Thyroid gland (tissue), 4 donors: ENCODE results near the gene CUEDC1. TPM values are rescaled to one million over a fixed set of nuclear protein-coding genes. Genes with fewer than 3 reads are reported as not detected.

ENCODE experiments used
- DNase-seq, 2 donors: peaks; one replicate each; pipeline ENCODE4 v3.0.0-alpha.2; 2019
- H3K27ac ChIP-seq, 3 donors: fragments of 200-600 bp; sonication (generic); 1 replicate in 2 of 3; 2 replicates in 1 of 3; pipeline ENCODE4 v1.5.1; 2016 to 2019; ENCODE audit warnings: mild to moderate bottlenecking in 1 of 3, moderate library complexity in 1 of 3
- H3K27me3 ChIP-seq: fragments of 200-600 bp; sonication (generic); one replicate; pipeline ENCODE4 v1.5.1; 2019
- H3K36me3 ChIP-seq, 2 donors: fragments of 200-600 bp; sonication (generic); one replicate each; pipeline ENCODE4 v1.5.1; 2016 to 2019
- H3K4me1 ChIP-seq, 2 donors: fragments of 200-600 bp; sonication (generic); one replicate each; pipeline ENCODE4 v1.5.1; 2017 to 2019
- H3K4me3 ChIP-seq, 3 donors: fragments of 200-600 bp; sonication (generic); replicated peaks in 1 of 3; 1 replicate in 2 of 3; 2 replicates in 1 of 3; pipeline ENCODE4 v1.5.1; 2016; ENCODE audit warnings: mild to moderate bottlenecking in 1 of 3
- H3K9me3 ChIP-seq: fragments of 200-600 bp; sonication (generic); one replicate; pipeline ENCODE4 v1.5.1; 2017
- POLR2A ChIP-seq, 2 donors: fragments of 450-650 bp; IDR thresholded peaks; one replicate each; pipeline ENCODE4 v1.6.1; 2017; ENCODE audit warnings: antibody characterized with exemption in 2 of 2, mild to moderate bottlenecking in 2 of 2, moderate library complexity in 1 of 2
- WGBS, 2 donors: methylation state at CpG; one replicate each; pipeline ENCODE4 v1.1.5; 2017; 5-methylcytosine and 5-hydroxymethylcytosine counted together
- intact Hi-C: fragments of 100-400 bp; cut with DNase I; formaldehyde crosslinking; loops from one replicate; pipeline ENCODE4 v1.15.1; 2023
- total RNA-seq, 4 donors: library from RNA; depleted of rRNA; stranded (reverse); fragments of >200 nt; gene quantifications; one replicate each; pipeline ENCODE4 v1.2.3, GENCODE V29; 2016
- TF ChIP-seq, protein P1 (sequence below), 6 experiments: fragments of 200-600 bp in 3 of 6; fragments of 450-650 bp in 3 of 6; sonication (generic) in 3 of 6; IDR thresholded peaks; one replicate each; pipeline ENCODE4 v1.5.1; 2016 to 2019; ENCODE audit warnings: antibody characterized with exemption in 6 of 6, mild to moderate bottlenecking in 2 of 6, inconsistent platforms in 1 of 6, moderate library complexity in 1 of 6

Gene CUEDC1
- total RNA-seq, 4 donors from 2014 or later = 25.6 to 32.3 (median 29.9) TPM

DNA sequence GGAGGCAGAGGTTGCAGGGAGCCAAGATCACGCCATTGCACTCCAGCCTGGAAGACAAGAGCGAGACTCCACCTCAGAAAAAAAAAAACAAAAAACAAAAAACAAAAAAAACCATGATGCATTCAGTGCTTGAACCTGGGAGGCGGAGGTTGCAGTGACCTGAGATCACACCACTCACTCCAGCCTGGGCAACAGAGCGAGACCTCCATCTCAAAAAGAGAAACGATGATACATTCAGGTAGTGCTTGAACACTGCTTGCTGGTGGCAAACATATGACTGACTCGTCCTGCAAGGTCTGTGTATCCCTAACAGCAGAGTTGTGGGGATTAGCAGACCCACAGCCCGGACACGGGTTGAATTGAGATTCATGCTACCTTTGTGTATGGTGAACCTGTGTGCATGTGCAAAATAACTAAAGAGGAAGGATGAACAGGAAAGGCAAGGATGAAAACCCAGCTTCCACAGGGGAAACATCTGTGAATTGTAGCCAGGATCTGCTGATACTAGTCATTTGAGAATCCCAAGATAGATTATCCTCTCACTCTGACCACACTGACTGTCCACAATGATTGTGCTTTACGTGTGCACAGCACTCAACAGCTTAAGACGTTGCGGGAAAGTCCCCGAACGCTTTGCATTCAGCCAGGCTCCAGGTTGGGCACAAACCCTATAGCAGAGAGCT, 53.0 kb downstream of the CUEDC1 start:
- no peaks in the 10 kb centered on the region for H3K36me3 ChIP-seq
- H3K9me3 ChIP-seq = no peaks in the 10 kb centered on the region
- no peak for TF ChIP-seq POLR2A (IDR thresholded peaks at IDR 0.05)
- TF ChIP-seq, protein P1, sequence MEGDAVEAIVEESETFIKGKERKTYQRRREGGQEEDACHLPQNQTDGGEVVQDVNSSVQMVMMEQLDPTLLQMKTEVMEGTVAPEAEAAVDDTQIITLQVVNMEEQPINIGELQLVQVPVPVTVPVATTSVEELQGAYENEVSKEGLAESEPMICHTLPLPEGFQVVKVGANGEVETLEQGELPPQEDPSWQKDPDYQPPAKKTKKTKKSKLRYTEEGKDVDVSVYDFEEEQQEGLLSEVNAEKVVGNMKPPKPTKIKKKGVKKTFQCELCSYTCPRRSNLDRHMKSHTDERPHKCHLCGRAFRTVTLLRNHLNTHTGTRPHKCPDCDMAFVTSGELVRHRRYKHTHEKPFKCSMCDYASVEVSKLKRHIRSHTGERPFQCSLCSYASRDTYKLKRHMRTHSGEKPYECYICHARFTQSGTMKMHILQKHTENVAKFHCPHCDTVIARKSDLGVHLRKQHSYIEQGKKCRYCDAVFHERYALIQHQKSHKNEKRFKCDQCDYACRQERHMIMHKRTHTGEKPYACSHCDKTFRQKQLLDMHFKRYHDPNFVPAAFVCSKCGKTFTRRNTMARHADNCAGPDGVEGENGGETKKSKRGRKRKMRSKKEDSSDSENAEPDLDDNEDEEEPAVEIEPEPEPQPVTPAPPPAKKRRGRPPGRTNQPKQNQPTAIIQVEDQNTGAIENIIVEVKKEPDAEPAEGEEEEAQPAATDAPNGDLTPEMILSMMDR (IDR thresholded peaks at IDR 0.05) = no peak
- DNase-seq = peak; percentile 58 to 64
- intact Hi-C loops = no loop called here
- no peak overlapping the region for H3K4me3 ChIP-seq
- no peaks in the 10 kb centered on the region for H3K27me3 ChIP-seq
- WGBS, 2 donors = 63% methylated on average over 13 of the region's 13 CpGs
- peaks cover 68 to 83% of the 10 kb centered on the region in 2 donors for H3K4me1 ChIP-seq
- peak overlapping the region; percentile 91 to 92 (median 91) for H3K27ac ChIP-seq

DNA sequence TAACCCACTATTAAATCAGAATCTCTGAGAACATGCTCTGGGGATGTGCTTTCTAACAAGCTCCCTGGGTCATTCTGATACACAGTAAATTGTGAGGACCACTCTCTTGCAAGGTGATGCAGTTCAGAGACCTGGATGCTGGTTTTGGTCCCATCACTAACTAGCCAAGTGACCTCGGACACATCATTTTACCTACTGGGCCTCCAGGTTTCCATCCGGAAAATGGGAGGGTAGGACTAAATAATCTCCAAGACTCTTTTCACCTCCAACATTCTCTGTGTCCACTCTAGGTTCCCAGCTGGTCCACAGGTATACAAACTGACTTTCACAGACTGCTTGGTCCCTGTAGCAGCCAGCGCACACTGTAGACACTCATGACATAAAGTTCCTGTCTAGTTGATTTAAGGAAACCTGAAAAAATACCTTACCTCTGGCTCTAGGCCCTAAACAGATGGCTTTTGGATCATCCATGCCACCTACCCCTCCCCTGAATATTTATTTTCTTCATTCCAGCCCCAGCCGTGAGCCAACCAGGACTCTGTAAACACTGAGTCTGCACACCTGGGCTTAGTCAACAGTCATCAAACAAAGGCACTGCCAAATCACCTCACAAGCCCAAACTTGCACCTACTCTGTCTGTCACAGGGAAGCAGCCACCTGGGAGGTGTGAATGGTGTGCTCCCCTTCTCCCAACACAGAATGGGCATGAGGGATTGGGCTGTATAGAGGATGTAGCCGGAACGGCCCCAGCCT, 54.0 kb downstream of the CUEDC1 start:
- no peak for DNase-seq
- TF ChIP-seq, protein P1 (IDR thresholded peaks at IDR 0.05) = no peak
- no peak for TF ChIP-seq POLR2A (IDR thresholded peaks at IDR 0.05)
- intact Hi-C loops = no loop called here
- Histone ChIP-seq H3K27me3 (no peaks in the 10 kb centered on the region), H3K36me3 (no peaks in the 10 kb centered on the region), H3K4me3 (no peak overlapping the region), H3K27ac (peak overlapping the region; percentile 91 to 92 (median 91)), H3K4me1 (peaks cover 68 to 83% of the 10 kb centered on the region in 2 donors), H3K9me3 (no peaks in the 10 kb centered on the region)
- WGBS, 2 donors = 84 to 86% methylated on average over 6 of the region's 6 CpGs

DNA sequence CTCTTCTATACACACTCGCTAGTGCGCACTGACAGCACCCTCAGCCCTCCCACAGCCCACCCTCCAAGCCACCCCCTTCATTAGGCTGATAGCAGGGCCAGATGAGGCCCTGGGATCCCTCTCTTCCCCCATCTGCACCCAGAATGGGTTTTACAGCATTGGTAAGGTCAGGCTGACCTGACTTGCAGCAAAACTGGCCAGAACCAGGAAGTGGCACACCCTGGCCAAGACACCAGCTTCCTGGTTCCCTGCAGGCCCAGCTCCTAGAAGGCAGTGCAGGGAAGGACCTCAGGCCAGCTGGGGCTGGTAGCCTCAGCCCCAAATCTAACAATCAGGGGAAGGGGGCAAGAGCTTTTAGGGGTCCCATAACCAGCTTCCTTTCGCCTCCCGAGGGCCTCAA, 55.4 kb downstream of the CUEDC1 start:
- H3K4me1 ChIP-seq = peaks cover 73 to 84% of the 10 kb centered on the region in 2 donors
- H3K27ac ChIP-seq = peak overlapping the region; percentile 90 to 95 (median 92)
- no peak overlapping the region for H3K4me3 ChIP-seq
- peak; percentile 60 to 68 for DNase-seq
- no peaks in the 10 kb centered on the region for H3K27me3 ChIP-seq
- no peaks in the 10 kb centered on the region for H3K36me3 ChIP-seq
- 89 to 92% methylated on average over 4 of the region's 4 CpGs for WGBS, 2 donors
- intact Hi-C loops = no loop called here
- H3K9me3 ChIP-seq = no peaks in the 10 kb centered on the region
- TF ChIP-seq, protein P1 (IDR thresholded peaks at IDR 0.05) = no peak
- no peak for TF ChIP-seq POLR2A (IDR thresholded peaks at IDR 0.05)

DNA sequence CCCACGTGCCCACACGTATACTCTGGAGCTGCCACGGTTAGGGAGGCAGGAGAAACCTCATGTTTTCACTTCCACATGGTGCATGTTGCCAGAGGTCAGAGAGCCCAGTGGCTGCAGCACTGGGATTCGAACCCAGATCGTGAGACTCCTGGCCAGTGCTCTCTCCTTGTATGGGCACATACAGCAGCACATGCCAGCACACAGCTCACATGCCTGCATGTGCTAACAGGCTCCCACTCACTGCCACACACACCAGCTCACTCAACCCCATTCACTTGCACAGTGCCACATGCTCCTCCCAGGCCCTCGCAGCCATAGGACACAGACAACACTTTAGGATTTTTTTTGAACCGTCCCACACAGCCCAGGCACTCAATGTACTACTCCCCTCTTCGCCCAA, 55.8 kb downstream of the CUEDC1 start:
- Histone ChIP-seq H3K27ac (peak overlapping the region; percentile 90 to 95 (median 92)), H3K4me1 (peaks cover 71 to 84% of the 10 kb centered on the region in 2 donors), H3K27me3 (no peaks in the 10 kb centered on the region), H3K4me3 (no peak overlapping the region), H3K9me3 (no peaks in the 10 kb centered on the region), H3K36me3 (no peaks in the 10 kb centered on the region)
- intact Hi-C loops = no loop called here
- TF ChIP-seq, protein P1 (IDR thresholded peaks at IDR 0.05) = no peak
- TF ChIP-seq POLR2A (IDR thresholded peaks at IDR 0.05) = no peak
- DNase-seq = peak in 1 of 2 donors; percentile 33
- 42 to 43% methylated on average over 5 to 7 of the region's 8 CpGs for WGBS, 2 donors
